Stimulated activated CD4-positive, alpha-beta T cell treated with anti-CD3 and anti-CD28 coated beads, TNF-alpha, amount 100 ng/mL, for 48 hours (primary cell): ENCODE measurements around the gene TWF2.
A peak's percentile ranks its signal among the peaks of the same experiment; 100 is the strongest.
"Not testable (repeated sequence)": the region's sequence is repeated elsewhere in the genome, so short reads cannot be mapped to it uniquely, and the experiment has no call there.

ENCODE experiments used
- DNase-seq, 3 donors: peaks; one replicate each; pipeline ENCODE4 v3.0.0-alpha.2; 2020; ENCODE audit warnings: low read depth in 3 of 3

TWF2 gene

GRCh38 chr3:52238761-52239701 lies at the start of gene TWF2:
Gene TWF2 (minus strand): TSS chr3:52239158. CDS start chr3:52239016, 142 bp downstream.
- peak; percentile 69 to 84 (median 79) for DNase-seq

- no peak for DNase-seq
Observed at GRCh38 chr3:52288674-52289073, 49.7 kb upstream of the TWF2 start.

- DNase-seq, result no peak
Observed at GRCh38 chr3:52286777-52287110, 47.8 kb upstream of the TWF2 start.

- DNase-seq, result not testable (repeated sequence)
Observed at GRCh38 chr3:52284051-52284450, 45.1 kb upstream of the TWF2 start.

- DNase-seq, result no peak
Observed at GRCh38 chr3:52283306-52283705, 44.3 kb upstream of the TWF2 start.

GRCh38 chr3:52281981-52282801 lies 43.2 kb upstream of the TWF2 start:
- DNase-seq, result no peak

GRCh38 chr3:52280050-52280461 lies 41.1 kb upstream of the TWF2 start:
- DNase-seq, result no peak

- no peak for DNase-seq
Observed at GRCh38 chr3:52279596-52279995, 40.6 kb upstream of the TWF2 start.

- DNase-seq, result peak; percentile 95 to 99 (median 98)
Observed at GRCh38 chr3:52278510-52279069, 39.6 kb upstream of the TWF2 start, which contains the start of gene WDR82. Gene WDR82 (minus strand): TSS chr3:52278649. CDS start chr3:52278361, 288 bp downstream.

- DNase-seq, result peak in 2 of 3 donors; percentile 33 to 56
Observed at GRCh38 chr3:52277972-52278509, 39.1 kb upstream of the TWF2 start.

- DNase-seq, result peak; percentile 54 to 77 (median 71)
Observed at GRCh38 chr3:52277071-52277964, 38.4 kb upstream of the TWF2 start.

- not testable (repeated sequence) for DNase-seq
Observed at GRCh38 chr3:52274781-52275180, 35.8 kb upstream of the TWF2 start.

GRCh38 chr3:52272831-52273230 lies 33.9 kb upstream of the TWF2 start:
- DNase-seq, result no peak

GRCh38 chr3:52272172-52272571 lies 33.2 kb upstream of the TWF2 start:
- not testable (repeated sequence) for DNase-seq

GRCh38 chr3:52270252-52270754 lies 31.3 kb upstream of the TWF2 start:
- no peak for DNase-seq

GRCh38 chr3:52269776-52270175 lies 30.8 kb upstream of the TWF2 start:
- no peak for DNase-seq

- no peak for DNase-seq
Observed at GRCh38 chr3:52268036-52268435, 29.1 kb upstream of the TWF2 start.

- no peak for DNase-seq
Observed at GRCh38 chr3:52265387-52265786, 26.4 kb upstream of the TWF2 start.

GRCh38 chr3:52262447-52262846 lies 23.5 kb upstream of the TWF2 start:
- no peak for DNase-seq

- no peak for DNase-seq
Observed at GRCh38 chr3:52259448-52259847, 20.5 kb upstream of the TWF2 start.

- no peak for DNase-seq
Observed at GRCh38 chr3:52259035-52259434, 20.1 kb upstream of the TWF2 start.
